Measurements from ENCODE around the gene ITPKC. TPM values are rescaled to one million over a fixed set of nuclear protein-coding genes. Genes with fewer than 3 reads are reported as not detected.

Gene ITPKC
- total RNA-seq, 4 donors from 2014 or later, result 18.3 to 49.7 (median 25.1) TPM

DNA sequence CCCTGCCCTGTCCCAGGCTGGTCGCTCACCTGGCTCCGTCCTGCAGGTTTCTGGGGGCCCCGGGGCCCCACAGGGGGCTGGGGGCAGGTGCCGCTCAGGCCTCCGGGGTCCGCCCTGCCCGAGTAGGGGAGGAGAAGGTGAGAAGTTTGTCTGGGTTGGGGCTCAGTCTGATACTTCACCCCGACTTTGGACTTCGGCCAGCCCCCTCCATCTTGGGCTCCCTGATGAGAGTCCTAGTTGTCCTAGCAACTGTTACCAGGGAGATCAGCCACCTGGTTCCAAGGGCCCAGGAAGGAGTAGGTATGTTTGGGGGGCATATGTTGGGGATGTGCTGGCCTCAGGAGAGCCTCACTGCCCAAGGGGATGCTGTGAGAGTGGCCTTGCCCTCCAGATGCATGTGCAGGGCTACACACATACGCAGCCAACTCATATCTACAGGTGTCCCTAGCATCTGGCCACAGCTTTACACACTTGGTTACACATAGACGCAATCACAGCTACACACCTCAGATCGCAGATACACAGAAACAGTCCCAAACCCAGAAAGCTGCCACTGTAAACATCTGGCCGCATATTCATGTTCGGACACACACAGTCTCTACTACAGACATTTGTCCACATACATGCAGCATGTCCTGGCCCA lies 29.9 kb upstream of the ITPKC start:
- intact Hi-C loops (cut with DNase I), result no loop called here
- H3K27me3 ChIP-seq, result no peaks in the 10 kb centered on the region
- 89 to 95% methylated on average over 8 to 12 of the region's 14 CpGs for WGBS, 2 donors
- H3K9me3 ChIP-seq, result no peaks in the 10 kb centered on the region
- no peak overlapping the region for H3K4me3 ChIP-seq (replicated peaks in 1 of 3)
- peaks cover 10 to 16% of the 10 kb centered on the region in 2 donors for H3K4me1 ChIP-seq
- peak overlapping the region in 1 of 3 donors; percentile 24 for H3K27ac ChIP-seq
- TF ChIP-seq, protein P1, sequence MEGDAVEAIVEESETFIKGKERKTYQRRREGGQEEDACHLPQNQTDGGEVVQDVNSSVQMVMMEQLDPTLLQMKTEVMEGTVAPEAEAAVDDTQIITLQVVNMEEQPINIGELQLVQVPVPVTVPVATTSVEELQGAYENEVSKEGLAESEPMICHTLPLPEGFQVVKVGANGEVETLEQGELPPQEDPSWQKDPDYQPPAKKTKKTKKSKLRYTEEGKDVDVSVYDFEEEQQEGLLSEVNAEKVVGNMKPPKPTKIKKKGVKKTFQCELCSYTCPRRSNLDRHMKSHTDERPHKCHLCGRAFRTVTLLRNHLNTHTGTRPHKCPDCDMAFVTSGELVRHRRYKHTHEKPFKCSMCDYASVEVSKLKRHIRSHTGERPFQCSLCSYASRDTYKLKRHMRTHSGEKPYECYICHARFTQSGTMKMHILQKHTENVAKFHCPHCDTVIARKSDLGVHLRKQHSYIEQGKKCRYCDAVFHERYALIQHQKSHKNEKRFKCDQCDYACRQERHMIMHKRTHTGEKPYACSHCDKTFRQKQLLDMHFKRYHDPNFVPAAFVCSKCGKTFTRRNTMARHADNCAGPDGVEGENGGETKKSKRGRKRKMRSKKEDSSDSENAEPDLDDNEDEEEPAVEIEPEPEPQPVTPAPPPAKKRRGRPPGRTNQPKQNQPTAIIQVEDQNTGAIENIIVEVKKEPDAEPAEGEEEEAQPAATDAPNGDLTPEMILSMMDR (IDR thresholded peaks at IDR 0.05), result no peak
- no peak for TF ChIP-seq POLR2A (IDR thresholded peaks at IDR 0.05)
- H3K36me3 ChIP-seq, result peaks cover 0 to 5% of the 10 kb centered on the region in 2 donors
- DNase-seq, result no peak

DNA sequence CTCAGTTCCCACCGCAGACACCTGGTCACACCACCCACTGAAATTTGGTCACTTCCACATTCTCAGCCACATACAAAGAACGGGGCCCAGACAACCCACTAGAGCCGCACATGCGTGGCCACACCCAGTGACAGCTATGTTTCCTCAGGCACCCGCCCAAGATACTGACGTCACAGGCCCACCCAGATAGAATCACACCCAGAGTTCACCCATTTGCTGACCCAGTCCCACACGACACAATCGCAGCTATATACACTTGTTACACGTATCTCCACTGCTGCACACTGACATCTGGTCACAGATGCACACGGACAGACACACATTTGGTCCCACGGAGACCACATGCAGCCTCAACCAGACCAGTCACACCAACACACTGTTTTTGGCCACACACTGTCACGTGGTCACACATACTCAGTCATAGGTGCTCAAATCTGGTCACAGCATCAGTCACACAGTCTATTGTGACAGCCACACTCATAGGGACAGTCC lies 29.3 kb upstream of the ITPKC start:
- Histone ChIP-seq H3K4me1 (peaks cover 10 to 16% of the 10 kb centered on the region in 2 donors), H3K27me3 (no peaks in the 10 kb centered on the region), H3K36me3 (peaks cover 0 to 5% of the 10 kb centered on the region in 2 donors), H3K27ac (peak overlapping the region in 1 of 3 donors; percentile 24), H3K9me3 (no peaks in the 10 kb centered on the region), H3K4me3 (replicated peaks in 1 of 3) (no peak overlapping the region)
- no peak for TF ChIP-seq POLR2A (IDR thresholded peaks at IDR 0.05)
- TF ChIP-seq, protein P1 (IDR thresholded peaks at IDR 0.05), result no peak
- WGBS, 2 donors, result 75 to 81% methylated on average over 12 of the region's 12 CpGs
- intact Hi-C loops (cut with DNase I), result no loop called here
- DNase-seq, result peak; percentile 27 to 44

DNA sequence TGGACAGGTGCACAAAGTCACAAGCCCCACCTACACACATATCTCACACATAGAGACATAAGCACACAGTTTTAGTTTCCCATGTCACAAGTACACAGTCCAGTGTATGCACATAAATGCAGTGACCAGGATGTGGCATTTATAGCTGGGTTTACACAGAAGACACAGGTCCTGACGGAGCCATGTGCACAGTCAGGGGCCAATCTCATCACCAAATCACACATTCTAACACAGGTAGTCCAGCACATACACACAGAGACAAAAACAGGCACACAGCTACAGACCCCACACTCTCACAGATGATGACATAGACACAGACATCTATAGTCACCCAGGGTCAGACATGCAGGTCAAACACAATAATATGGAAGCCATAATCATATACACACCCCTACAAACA lies 28.6 kb upstream of the ITPKC start:
- TF ChIP-seq POLR2A (IDR thresholded peaks at IDR 0.05), result no peak
- TF ChIP-seq, protein P1 (IDR thresholded peaks at IDR 0.05), result no peak
- H3K9me3 ChIP-seq, result no peaks in the 10 kb centered on the region
- no peak for DNase-seq
- H3K4me3 ChIP-seq (replicated peaks in 1 of 3), result no peak overlapping the region
- H3K27ac ChIP-seq, result no peak overlapping the region
- H3K27me3 ChIP-seq, result no peaks in the 10 kb centered on the region
- 83 to 100% methylated on average over 1 of the region's 1 CpG for WGBS, 2 donors
- intact Hi-C loops (cut with DNase I), result no loop called here
- peaks cover 10 to 16% of the 10 kb centered on the region in 2 donors for H3K4me1 ChIP-seq
- H3K36me3 ChIP-seq, result peaks cover 0 to 5% of the 10 kb centered on the region in 2 donors

DNA sequence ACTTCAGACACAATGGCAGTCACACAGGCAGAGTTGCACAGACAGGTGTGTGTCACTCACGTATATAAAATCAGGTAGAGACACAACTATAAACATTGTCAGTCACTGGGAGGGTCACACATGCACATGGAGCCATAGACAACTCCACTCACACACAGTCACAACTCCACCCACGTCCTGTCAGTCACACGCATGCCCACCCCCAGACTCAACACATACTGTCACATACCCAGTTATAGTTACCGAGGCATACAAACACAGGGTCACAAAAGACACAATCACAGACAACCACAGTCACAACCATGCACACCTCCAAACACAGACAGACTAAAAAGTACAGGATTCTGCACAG lies 27.9 kb upstream of the ITPKC start:
- WGBS, 2 donors, result 80 to 88% methylated on average over 4 of the region's 4 CpGs
- H3K27me3 ChIP-seq, result no peaks in the 10 kb centered on the region
- no peaks in the 10 kb centered on the region for H3K9me3 ChIP-seq
- no peak for DNase-seq
- no peak for TF ChIP-seq POLR2A (IDR thresholded peaks at IDR 0.05)
- TF ChIP-seq, protein P1 (IDR thresholded peaks at IDR 0.05), result no peak
- H3K4me1 ChIP-seq, result peaks cover 10 to 16% of the 10 kb centered on the region in 2 donors
- H3K4me3 ChIP-seq (replicated peaks in 1 of 3), result peak overlapping the region in 1 of 3 donors; percentile 83
- peaks cover 0 to 10% of the 10 kb centered on the region in 2 donors for H3K36me3 ChIP-seq
- no peak overlapping the region for H3K27ac ChIP-seq
- intact Hi-C loops (cut with DNase I), result no loop called here

DNA sequence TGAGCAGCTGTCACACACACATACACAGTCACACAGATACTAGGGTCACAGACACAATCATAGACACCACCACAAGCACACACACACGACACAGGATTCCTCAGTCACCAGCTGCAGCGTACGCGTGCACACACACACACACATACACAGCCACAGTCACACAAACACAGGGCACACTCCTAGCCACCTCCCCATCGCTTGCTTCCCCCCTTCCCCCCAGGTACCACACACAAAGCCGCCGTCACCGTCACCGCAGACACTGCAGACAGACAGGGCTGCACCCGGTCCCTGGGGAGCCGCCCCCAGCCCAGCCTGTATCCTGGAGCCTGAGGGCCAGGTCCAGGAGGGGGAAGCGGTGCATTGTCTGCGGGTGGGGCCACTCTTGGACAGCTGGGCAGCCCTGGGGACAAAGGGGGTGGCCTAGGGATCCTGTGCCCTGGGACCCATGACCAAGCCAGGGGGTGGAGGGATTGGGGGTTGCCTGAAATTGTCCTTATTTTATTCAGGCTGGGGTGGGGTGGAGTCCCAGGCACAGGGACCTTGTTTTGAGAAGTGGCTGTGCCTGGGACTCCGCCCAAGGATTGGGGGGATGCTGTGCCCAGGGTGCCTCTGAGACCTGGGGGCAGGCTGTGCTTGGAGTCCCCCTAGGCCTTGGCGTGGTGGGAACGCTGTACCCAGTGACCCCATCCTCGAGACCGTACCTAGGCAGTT lies 27.4 kb upstream of the ITPKC start:
- H3K27me3 ChIP-seq, result no peaks in the 10 kb centered on the region
- H3K4me3 ChIP-seq (replicated peaks in 1 of 3), result peak overlapping the region in 2 of 3 donors; percentile 30 to 83
- H3K4me1 ChIP-seq, result peaks cover 10 to 16% of the 10 kb centered on the region in 2 donors
- no peaks in the 10 kb centered on the region for H3K9me3 ChIP-seq
- 50 to 60% methylated on average over 13 to 15 of the region's 18 CpGs for WGBS, 2 donors
- H3K36me3 ChIP-seq, result peaks cover 0 to 16% of the 10 kb centered on the region in 2 donors
- peak overlapping the region; percentile 17 to 72 (median 59) for H3K27ac ChIP-seq
- DNase-seq, result no peak
- intact Hi-C loops (cut with DNase I), result no loop called here
- no peak for TF ChIP-seq POLR2A (IDR thresholded peaks at IDR 0.05)
- TF ChIP-seq, protein P1 (IDR thresholded peaks at IDR 0.05), result no peak
